HG02642 (cell line): ENCODE measurements around the gene UHRF2.
"Not testable (repeated sequence)": the region's sequence is repeated elsewhere in the genome, so short reads cannot be mapped to it uniquely, and the experiment has no call there.

Experiments used
- ATAC-seq: cut with Tn5 transposase; IDR thresholded peaks from one replicate; pipeline ENCODE4 v1.9.1; 2021; ENCODE audit warnings: mild to moderate bottlenecking; ENCODE audit not compliant: unreplicated experiment, poor library complexity

UHRF2 gene

GRCh38 chr9:6484210-6484609, 71.2 kb downstream of the UHRF2 start:
- no peak for ATAC-seq

GRCh38 chr9:6488395-6488794, 75.4 kb downstream of the UHRF2 start:
- ATAC-seq, result no peak

DNA sequence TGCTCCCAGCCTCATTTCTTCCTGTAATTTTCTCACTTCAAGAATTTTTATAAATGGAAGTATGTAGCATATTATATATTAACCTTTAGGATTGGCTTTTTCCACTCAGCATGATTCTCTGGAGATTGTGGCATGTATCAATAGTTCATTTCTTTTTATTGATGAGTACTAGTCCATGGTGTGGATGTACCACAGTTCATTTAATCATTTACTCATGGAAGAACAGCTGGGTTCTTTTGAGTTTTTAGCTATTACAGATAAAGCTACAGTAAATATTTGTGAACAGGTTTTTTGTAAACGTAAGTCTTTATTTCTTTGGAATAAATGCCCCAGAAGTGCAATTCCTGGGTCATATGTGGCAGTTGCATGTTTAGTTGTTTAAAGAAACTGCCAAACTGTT, 76.1 kb downstream of the UHRF2 start:
- ATAC-seq, result no peak

GRCh38 chr9:6490863-6491262, 77.9 kb downstream of the UHRF2 start:
- ATAC-seq, result no peak

DNA sequence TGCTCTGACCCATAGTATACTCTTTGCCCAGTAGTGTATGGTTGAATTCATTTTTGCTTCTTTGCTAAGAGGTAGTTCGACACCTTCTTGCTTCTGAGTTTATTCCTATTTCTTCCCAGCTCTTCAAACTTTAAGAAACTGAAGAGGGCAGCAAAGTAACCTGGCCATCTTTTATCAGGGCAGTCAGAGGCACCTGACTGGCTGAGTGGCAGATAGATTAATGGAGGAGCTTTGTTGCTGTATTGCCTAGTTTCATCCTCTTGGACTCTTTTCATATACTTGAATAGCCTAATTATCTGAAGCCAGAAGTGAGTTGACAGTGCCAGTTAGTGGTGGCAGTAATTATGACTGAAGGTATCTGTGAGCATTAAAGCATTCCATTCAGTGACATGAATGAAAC, 82.5 kb downstream of the UHRF2 start:
- ATAC-seq, result no peak

DNA sequence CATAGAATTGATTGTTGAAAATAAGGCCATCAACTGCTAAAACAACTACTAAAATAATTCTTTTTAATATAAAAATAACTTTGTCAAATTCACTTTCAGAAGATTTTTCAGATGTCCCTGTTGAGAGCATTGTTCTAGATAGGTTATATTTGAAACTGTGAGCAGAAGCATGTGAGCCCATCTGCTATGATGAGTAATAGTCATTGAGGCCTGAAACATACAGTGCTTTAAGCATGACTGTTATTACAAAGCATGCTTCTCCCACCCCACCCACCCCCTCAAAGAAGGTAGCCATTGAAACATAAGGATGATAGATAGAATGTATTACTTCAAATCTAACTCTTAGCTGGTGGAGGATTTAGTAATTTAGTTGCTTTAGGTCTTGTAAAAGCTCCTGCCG, 86.0 kb downstream of the UHRF2 start:
- no peak for ATAC-seq

DNA sequence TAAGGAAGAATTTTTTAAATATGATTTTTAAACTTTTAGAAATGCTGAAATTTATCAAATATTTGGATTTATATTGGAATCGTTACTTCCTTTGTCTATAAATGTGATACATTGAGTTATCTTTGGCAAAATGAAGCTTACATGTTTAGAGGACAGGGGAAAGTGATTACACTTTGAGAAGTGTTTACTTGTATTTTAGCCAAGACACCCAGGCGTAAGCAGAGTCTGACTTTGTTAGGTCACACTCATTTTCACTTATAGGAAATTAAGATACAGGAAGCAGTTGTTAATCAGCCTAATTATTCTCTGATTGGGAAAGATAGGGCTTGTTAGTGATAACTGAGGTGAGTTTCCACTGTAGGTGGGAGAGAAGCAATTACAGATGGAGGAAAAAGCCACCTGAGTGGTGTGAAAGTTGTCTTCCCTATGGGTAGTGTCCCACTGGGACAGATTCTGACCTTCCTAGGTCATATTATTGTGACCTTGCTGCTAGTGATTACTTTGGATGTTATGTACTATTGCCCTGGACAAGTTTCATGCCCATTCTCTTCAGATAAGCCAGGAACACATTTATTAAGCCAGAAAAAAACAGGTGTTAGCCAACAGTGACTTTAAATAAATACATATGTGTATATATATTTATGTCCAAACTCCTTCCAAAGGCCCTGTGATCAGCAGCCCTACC, 88.7 kb downstream of the UHRF2 start:
- no peak for ATAC-seq

DNA sequence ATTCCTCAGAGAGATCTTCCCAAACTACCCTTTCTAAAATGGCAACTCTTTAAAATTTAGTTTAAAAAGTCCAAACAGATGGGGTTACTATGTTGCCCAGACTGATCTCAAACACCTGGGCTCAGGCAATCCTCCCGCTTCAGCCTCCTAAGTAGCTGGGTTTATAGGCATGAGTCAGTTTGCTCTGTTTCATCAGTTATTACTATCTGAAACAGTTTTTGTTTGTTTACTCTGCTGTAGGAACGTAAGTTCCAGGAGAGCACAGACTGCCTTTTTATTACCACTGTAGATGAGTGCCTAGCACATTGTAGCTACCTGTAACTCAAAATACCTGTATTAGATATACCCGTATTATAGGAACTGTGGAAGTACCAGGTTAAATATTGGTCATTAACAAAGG, 89.4 kb downstream of the UHRF2 start:
- no peak for ATAC-seq

- no peak for ATAC-seq
These were observed 93.6 kb downstream of the UHRF2 start for GRCh38 chr9:6506571-6506970.

- ATAC-seq, result no peak
These were observed 99.2 kb downstream of the UHRF2 start for GRCh38 chr9:6512085-6512657.

DNA sequence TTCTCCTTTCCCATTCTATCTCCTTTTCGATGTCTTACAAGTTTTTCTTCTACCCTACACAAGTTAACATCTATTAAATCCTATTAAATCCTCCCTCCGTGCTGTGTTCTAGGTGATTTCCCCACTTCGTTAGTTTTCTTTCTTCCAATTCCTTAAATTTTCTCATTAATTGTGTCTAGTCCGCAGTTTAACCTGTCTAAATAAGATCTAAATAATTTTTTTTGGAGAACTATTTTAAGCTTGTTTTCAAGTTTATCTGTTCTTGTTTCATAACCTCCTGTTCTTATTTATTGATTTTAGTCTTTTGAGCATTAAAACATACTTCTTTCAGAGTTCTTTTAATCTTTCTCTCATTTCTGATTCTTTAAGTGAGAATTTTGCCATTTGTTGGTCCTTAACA, 109.3 kb downstream of the UHRF2 start:
- ATAC-seq, result no peak

GRCh38 chr9:6525326-6526045, 112.5 kb downstream of the UHRF2 start:
- no peak for ATAC-seq

DNA sequence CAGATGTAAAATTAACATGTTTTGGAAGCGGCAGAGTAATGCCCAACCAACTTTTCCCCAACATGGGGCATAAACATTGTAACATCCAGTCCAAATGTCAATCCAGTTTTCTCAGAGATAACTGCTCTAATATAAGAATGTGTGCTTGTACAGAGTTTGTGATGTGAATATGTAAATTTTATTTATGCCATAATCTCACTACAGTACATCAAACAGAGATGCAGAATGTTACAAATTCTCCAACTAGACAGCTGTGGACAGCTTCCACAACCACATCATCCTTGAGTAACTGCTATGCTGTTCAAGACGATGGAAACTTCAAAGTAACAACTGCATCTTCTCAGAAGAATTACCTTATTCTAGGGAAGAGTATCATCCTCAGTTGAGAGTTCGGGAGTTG, 122.6 kb downstream of the UHRF2 start:
- ATAC-seq, result no peak

DNA sequence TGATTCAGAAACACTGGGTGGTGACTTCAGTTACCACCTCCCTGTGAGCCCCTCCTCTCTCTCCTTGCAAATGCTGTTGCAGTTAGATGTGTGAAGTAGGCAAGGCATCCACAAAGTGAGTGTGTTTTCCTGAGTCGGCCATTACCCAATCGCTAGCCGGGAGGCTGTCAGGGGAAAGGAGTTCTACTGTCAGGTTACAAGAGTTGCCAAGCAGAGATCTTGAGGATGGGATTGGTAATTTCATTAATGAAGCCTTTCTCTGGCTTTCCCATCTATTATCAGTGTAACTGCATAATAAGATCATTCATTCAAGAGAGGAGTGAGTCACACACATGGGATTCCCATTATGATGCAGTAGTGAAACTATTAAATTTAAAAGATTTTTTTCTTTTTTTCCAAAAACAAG, 125.7 kb downstream of the UHRF2 start:
- ATAC-seq, result no peak

DNA sequence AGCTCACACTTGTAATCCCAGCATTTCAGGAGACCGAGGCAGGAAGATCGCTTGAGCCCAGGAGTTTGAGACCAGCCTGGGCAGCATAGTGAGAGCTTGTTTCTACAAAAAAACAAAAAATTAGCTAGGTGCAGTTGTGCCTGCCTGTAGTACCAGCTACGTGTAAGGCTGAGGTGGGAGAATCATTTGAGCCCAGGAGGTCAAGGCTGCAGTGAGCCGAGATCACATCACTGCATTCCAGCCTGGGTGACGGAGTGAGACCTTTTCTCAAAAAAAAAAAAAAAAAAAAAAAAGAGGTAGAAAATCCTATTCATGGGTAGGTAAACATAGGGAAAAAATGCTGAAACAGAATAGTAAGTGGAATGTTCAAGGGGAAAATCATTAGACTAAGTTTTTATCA, 129.6 kb downstream of the UHRF2 start:
- not testable (repeated sequence) for ATAC-seq

DNA sequence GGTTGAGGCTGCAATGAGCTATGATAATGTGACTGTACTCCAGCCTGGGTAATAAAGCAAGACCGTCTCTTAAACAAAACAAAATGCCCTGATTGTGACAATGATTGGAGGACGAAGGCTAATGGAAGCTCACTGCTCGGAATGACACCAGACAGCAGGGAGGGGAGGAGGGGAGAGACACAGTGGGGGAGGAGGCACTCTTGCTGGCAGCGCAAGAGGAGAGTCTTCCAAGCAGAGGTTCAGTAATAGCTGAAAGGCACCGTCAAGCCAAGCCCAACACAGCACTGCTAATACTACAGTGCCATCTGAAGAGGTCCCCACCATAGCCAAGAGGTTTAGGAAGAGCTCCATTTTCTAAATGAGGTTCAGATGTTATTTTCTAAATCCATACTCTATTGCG, 130.2 kb downstream of the UHRF2 start:
- no peak for ATAC-seq

DNA sequence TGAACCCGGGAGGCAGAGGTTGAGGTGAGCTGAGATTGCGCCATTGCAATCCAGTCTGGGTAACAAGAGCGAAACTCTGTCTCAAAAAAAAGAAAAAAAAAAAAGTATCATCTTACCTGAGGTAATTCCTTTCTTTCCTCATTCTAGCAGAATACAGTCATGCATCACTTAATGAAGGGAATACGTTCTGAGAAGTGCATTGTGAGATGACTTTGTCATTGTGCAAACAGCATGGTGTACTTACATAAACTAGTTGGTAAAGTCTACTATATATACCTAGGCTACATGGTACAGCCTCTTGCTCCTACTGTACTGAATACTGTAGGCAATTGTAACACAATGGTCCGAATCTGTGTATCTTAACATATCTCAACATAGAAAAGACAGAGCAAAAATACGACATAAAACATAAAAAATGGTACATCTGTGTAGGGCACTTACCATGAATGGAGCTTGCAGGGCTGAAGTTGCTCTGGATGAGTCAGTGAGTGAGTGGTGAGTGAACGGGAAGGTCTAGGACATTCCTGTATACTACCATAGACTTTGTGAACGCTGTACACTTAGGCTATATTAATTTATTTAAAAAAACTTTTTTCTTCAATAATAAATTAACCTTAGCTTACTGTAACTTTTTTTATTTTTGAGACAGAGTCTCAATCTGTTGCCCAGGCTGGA, 132.2 kb downstream of the UHRF2 start:
- no peak for ATAC-seq

GRCh38 chr9:6549106-6549800, 136.3 kb downstream of the UHRF2 start:
- ATAC-seq, result no peak

DNA sequence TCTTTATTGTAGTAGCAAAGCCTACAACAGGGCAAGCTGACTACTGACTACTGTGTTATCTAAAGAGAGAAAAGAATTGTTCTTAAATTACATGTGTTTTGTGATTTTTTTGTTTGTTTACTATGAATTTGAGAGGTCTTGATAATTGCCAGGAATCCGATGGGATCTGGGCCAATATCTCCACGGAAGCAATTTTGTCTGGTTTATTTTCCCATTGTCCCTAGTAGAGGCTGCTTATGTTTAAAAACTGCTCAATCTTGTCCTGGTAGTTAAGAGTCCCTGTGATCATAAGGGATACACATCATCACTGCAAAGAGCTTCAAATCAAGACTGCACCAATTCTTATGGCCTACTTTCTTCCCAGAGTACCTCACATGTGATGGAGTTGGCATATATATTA, 138.1 kb downstream of the UHRF2 start:
- ATAC-seq, result no peak

GRCh38 chr9:6552033-6552432, 139.0 kb downstream of the UHRF2 start:
- ATAC-seq, result no peak
